ENCODE data around the gene L3MBTL1. TPM values are rescaled to one million over a fixed set of nuclear protein-coding genes. Genes with fewer than 3 reads are reported as not detected.
A peak's percentile ranks its signal among the peaks of the same experiment; 100 is the strongest.

L3MBTL1 gene
- total RNA-seq, 2 experiments from 2014 or later, result 7.0 to 7.3 TPM

DNA sequence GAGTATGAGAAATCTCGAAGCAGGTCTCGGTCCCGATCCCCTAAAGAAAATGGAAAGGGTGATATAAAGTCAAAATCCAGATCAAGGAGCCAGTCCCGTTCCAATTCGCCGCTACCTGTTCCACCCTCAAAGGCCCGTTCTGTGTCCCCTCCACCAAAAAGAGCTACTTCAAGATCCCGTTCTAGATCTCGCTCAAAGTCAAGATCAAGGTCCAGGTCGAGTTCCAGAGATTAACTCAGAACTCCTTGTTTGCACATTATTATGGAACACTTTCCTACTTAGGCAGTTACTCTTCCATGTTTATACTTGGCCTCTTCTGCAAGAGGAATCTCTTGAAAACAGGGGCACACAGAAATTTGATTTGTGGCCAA, 46.7 kb upstream of the L3MBTL1 start:
- Mint-ChIP-seq H3K9me3 (no peaks in the 10 kb centered on the region), H3K27ac (peak overlapping the region; percentile 68), H3K36me3 (ENCODE audit: low read depth) (peaks cover 67% of the 10 kb centered on the region), H3K27me3 (no peaks in the 10 kb centered on the region), H3K4me3 (peak overlapping the region; percentile 93), H3K4me1 (ENCODE audit: low read depth) (peaks cover 43% of the 10 kb centered on the region)
- no peak for TF ChIP-seq CTCF (IDR thresholded peaks at IDR 0.05)
- ChIA-PET POLR2A (interaction anchor here (1.0 to 1.7 kb wide), 3 partner anchors 11 to 131 kb away, joined by 3 to 5 read pairs (median 3); no protein-coding TSS in a partner anchor), CTCF (no interaction called here)
- DNase-seq (no peak), ATAC-seq (no peak)
- intact Hi-C loops (cut with micrococcal nuclease), result no loop called here

DNA sequence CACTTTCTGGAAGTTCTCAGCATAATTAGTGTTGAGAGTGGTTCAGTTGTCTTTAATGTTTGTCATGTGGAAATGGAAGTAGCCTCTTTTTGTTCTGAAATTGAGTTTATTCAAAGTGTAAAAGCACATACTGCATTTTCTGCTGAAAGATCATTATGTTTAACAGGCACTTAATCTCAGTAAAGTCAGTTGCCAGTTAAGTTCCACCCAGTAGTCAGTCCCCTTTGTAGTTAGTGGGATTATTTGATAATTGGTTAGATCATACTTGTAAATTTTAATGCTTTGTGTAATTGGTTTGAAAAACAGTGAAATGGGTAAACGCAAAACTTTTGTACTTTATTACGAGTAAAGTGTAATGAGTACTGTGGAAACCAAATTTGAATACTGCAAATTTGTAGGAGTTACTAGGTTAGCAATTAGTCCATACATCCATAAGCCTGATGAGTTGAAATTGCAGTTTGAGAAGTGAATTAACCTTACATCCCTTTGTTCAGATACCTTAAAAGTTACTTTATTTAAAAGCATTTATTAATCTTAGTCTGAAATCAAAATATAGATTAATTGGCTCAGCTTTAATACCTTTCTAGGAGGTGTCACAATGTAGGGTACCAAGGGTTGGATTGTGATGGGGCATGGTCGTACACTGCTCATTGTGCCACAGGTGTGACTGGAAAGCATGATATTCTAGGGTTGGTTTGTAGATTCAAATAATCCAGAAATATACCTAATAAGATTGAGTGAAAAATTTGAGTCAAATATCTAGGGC, 45.4 kb upstream of the L3MBTL1 start:
- H3K4me3 Mint-ChIP-seq, result peak overlapping the region; percentile 2
- ATAC-seq, result no peak
- CTCF ChIA-PET, result no interaction called here

DNA sequence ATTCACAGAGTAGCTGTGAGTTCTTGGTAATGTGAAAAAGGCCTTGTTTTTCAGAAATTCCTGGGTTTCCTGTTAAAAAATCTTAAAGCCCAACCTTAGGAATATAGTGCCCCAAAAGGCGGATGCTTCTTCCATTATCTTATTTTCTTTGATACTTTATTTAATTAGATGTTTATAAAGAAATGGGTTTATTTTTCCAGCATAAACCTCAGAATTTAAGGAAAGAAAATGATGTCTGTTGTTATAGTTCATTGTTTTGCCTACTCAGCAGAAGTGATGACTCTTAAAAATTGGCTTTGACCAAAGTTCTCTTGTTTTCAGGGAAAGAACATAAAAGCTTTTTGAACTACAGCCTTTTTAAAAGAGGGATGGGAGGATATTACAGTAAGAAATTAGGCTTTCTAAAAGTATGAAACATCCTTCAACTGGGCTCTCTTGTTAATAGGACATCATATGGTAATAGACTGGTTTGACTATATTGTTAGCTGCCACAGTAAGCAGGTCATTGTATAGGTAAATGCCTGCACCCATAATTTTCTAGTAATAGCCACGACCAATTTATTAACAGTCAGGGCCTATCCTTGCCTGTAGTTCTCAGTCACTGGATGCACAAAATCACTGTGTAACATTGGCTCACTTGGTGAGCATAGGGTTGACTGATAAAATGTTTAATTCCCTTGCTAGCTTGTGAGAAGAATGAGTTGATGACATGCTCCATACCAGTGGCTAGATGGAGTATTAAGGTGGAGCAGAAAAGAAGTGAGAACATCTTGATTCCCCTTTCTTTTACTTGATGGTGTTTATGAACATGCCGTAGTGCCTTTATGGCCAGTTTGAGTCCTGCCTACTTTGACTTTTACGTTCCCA, 44.6 kb upstream of the L3MBTL1 start:
- peaks cover 76% of the 10 kb centered on the region for H3K36me3 Mint-ChIP-seq (ENCODE audit: low read depth)
- H3K4me3 Mint-ChIP-seq, result no peak overlapping the region
- peak overlapping the region; percentile 16 for H3K27ac Mint-ChIP-seq
- H3K4me1 Mint-ChIP-seq (ENCODE audit: low read depth), result peaks cover 42% of the 10 kb centered on the region
- ATAC-seq (no peak), DNase-seq (no peak)
- intact Hi-C loops (cut with micrococcal nuclease), result no loop called here
- no peaks in the 10 kb centered on the region for H3K27me3 Mint-ChIP-seq
- TF ChIP-seq CTCF (IDR thresholded peaks at IDR 0.05), result no peak
- no peaks in the 10 kb centered on the region for H3K9me3 Mint-ChIP-seq
- CTCF ChIA-PET, result interaction anchor here (0.6 kb wide), 1 partner anchor 14 kb away, joined by 3 read pairs; no protein-coding TSS in a partner anchor
- POLR2A ChIA-PET, result interaction anchor here (0.8 to 1.5 kb wide), 6 partner anchors 9 to 208 kb away, joined by 3 to 4 read pairs (median 3); partner anchors contain the start of gene L3MBTL1

More for the DNA sequence above, 45.4 kb upstream of the L3MBTL1 start:
- intact Hi-C loops (cut with micrococcal nuclease), result no loop called here
- DNase-seq, result no peak
- no peak for TF ChIP-seq CTCF (IDR thresholded peaks at IDR 0.05)
- Mint-ChIP-seq H3K27ac (peak overlapping the region; percentile 26), H3K4me1 (ENCODE audit: low read depth) (peaks cover 42% of the 10 kb centered on the region), H3K27me3 (no peaks in the 10 kb centered on the region), H3K36me3 (ENCODE audit: low read depth) (peaks cover 75% of the 10 kb centered on the region), H3K9me3 (no peaks in the 10 kb centered on the region)
- POLR2A ChIA-PET, result interaction anchor here (0.6 to 1.7 kb wide), 7 partner anchors 8 to 274 kb away, joined by 3 to 5 read pairs (median 3); no protein-coding TSS in a partner anchor

DNA sequence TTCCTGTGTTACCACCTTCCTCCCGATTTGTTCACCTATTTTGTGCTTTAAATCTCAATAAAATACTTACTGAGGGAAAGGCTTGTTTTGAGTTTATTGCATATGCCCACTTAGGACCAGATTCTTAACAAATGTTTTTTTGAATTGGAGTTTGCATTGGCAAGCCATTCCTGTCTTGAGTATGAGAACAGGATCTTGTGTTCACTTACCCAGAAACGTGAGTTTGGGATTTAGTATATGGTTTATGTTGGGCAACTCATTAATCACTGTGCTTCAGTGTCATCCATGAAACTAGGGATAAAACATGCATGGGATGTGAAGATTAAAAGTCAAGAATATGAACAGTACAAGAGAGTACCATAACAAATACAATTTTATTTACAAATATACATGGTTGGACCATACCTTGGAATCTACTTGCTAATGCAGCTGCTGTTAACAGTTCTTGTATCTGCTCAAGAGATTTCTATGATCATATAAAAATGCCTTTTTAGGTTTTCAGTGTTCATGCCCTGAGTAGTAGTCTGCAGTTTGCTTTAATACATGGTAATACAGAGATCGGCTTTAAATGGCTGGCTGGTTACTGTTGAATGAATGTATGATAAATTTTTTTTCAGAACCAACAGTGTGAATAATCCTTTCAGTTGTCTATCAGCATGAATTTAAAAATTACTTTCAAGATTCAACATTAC, 43.8 kb upstream of the L3MBTL1 start:
- intact Hi-C loops (cut with micrococcal nuclease), result no loop called here
- Mint-ChIP-seq H3K4me1 (ENCODE audit: low read depth) (peaks cover 42% of the 10 kb centered on the region), H3K4me3 (no peak overlapping the region), H3K27me3 (no peaks in the 10 kb centered on the region), H3K9me3 (no peaks in the 10 kb centered on the region), H3K36me3 (ENCODE audit: low read depth) (peaks cover 73% of the 10 kb centered on the region), H3K27ac (peak overlapping the region; percentile 16)
- ChIA-PET POLR2A (interaction anchor here (0.8 to 1.6 kb wide), 3 partner anchors 8 to 44 kb away, joined by 3 to 4 read pairs (median 3); partner anchors contain the start of gene L3MBTL1), CTCF (no interaction called here)
- no peak for DNase-seq
- ATAC-seq, result no peak
- TF ChIP-seq CTCF (IDR thresholded peaks at IDR 0.05), result no peak

Data from activated CD8-positive, alpha-beta T cell treated with anti-CD3 and anti-CD28 coated beads for 36 hours (primary cell).